Renal cortex interstitium (tissue), 11 donors: Measurements from ENCODE around the gene C6orf15. TPM values are rescaled to one million over a fixed set of nuclear protein-coding genes. Genes with fewer than 3 reads are reported as not detected.

Experiments
- DNase-seq, 11 donors: peaks; one replicate each; pipeline ENCODE4 v3.0.0-alpha.2; 2013; ENCODE audit warnings: low read depth in 9 of 11, low spot score in 4 of 11; ENCODE audit errors: extremely low read depth in 1 of 11
- polyA plus RNA-seq, 3 donors: library from polyadenylated mRNA; unstranded; fragments of 120-200 nt; gene quantifications; one replicate each; pipeline ENCODE4 v1.2.1, GENCODE V29; 2013; ENCODE audit not compliant: insufficient read length in 3 of 3

The C6orf15 gene
- polyA plus RNA-seq, 3 donors, result not detected

GRCh38 chr6:31114541-31114878, 2.1 kb upstream of the C6orf15 start, which contains the start of gene PSORS1C1:
TSS of gene PSORS1C1 (plus strand) at chr6:31114800. CDS start at chr6:31129633, 14,833 bp downstream.
- DNase-seq, result no peak

GRCh38 chr6:31113861-31114540, 1.6 kb upstream of the C6orf15 start:
- DNase-seq, result no peak

GRCh38 chr6:31111712-31112111, 663 bp downstream of the C6orf15 start:
- DNase-seq, result no peak

- DNase-seq, result no peak
These were observed 1.4 kb downstream of the C6orf15 start for GRCh38 chr6:31110825-31111582.

- no peak for DNase-seq
These were observed 5.3 kb downstream of the C6orf15 start for GRCh38 chr6:31107052-31107451.

GRCh38 chr6:31103136-31103535, 9.2 kb downstream of the C6orf15 start:
- no peak for DNase-seq

GRCh38 chr6:31098449-31098938, 13.9 kb downstream of the C6orf15 start:
- DNase-seq, result no peak

GRCh38 chr6:31096656-31097055, 15.7 kb downstream of the C6orf15 start:
- DNase-seq, result no peak

GRCh38 chr6:31096215-31096614, 16.2 kb downstream of the C6orf15 start:
- DNase-seq, result no peak

GRCh38 chr6:31094389-31094881, 17.9 kb downstream of the C6orf15 start:
- DNase-seq, result no peak

GRCh38 chr6:31092769-31093505, 19.4 kb downstream of the C6orf15 start:
- DNase-seq, result no peak

- no peak for DNase-seq
These were observed 20.1 kb downstream of the C6orf15 start for GRCh38 chr6:31092238-31092637.

GRCh38 chr6:31091680-31092079, 20.7 kb downstream of the C6orf15 start:
- no peak for DNase-seq

- DNase-seq, result no peak
These were observed 21.4 kb downstream of the C6orf15 start for GRCh38 chr6:31090973-31091364.

- DNase-seq, result no peak
These were observed 22.0 kb downstream of the C6orf15 start for GRCh38 chr6:31090275-31090972.

- DNase-seq, result peak; percentile 70 to 88 (median 76)
These were observed 24.8 kb downstream of the C6orf15 start for GRCh38 chr6:31087494-31088089.

GRCh38 chr6:31086788-31087440, 25.5 kb downstream of the C6orf15 start:
- DNase-seq, result no peak

GRCh38 chr6:31083742-31084354, 28.5 kb downstream of the C6orf15 start:
- no peak for DNase-seq
